Gastroesophageal sphincter (tissue), 3 donors: ENCODE data around the gene CELF2.

Experiments used
- CTCF ChIP-seq, 4 experiments: fragments of 200-600 bp in 2 of 4; fragments of 450-650 bp in 2 of 4; sonication (generic) in 1 of 4; IDR thresholded peaks; one replicate each; pipeline ENCODE4 v1.5.1; 2017 to 2019; ENCODE audit warnings: antibody characterized with exemption in 4 of 4, mild to moderate bottlenecking in 2 of 4, moderate library complexity in 2 of 4
- EP300 ChIP-seq: sonication (generic); formaldehyde crosslinking; IDR thresholded peaks from one replicate; pipeline ENCODE4 v1.6.1; 2017; ENCODE audit warnings: antibody characterized with exemption, mild to moderate bottlenecking
- POLR2AphosphoS5 ChIP-seq: sonication (generic); formaldehyde crosslinking; IDR thresholded peaks from one replicate; pipeline ENCODE4 v1.6.1; 2017; ENCODE audit warnings: antibody characterized with exemption

GRCh38 chr10:11252887-11253286 lies 235.2 kb downstream of the CELF2 start:
- TF ChIP-seq POLR2AphosphoS5 (no peak), CTCF (IDR thresholded peaks at IDR 0.05) (no peak), EP300 (no peak)
